H1 (cell line): ENCODE measurements around the gene ZNF536. TPM values are rescaled to one million over a fixed set of nuclear protein-coding genes. Genes with fewer than 3 reads are reported as not detected.

Experiments used
- CTCF ChIA-PET: fragments of 300-600 bp; sonication (Branson Sonifier 250); formaldehyde crosslinking; loops from one replicate; lab custom pipeline; 2021; ENCODE audit not compliant: partially characterized antibody; lab: Charles Lee
- POLR2A ChIA-PET: fragments of 300-600 bp; sonication (Branson Sonifier 250); formaldehyde crosslinking; loops from one replicate; lab custom pipeline; 2021; ENCODE audit warnings: inconsistent platforms; ENCODE audit not compliant: partially characterized antibody; lab: Charles Lee
- DNase-seq, 2 experiments: peaks; one replicate each; pipeline versions ENCODE4 v3.0.0 to v3.0.0-alpha.2; 2010 to 2022; ENCODE audit warnings: low spot score in 2 of 2, low read depth in 1 of 2, mixed read lengths in 1 of 2
- FAIRE-seq: peaks from 2 replicates; lab custom pipeline; 2011; peaks lifted over from hg19 to GRCh38; lab: Jason Lieb, UNC
- H2AFZ ChIP-seq: 2 replicates; pipeline ENCODE4 v1.8.1; 2012; ENCODE audit warnings: low read length, inconsistent platforms
- H2AK5ac ChIP-seq: 2 replicates; pipeline ENCODE4 v1.6.1; 2013; ENCODE audit warnings: low read depth, low read length
- H2BK120ac ChIP-seq: replicated peaks from 2 replicates; pipeline ENCODE3; 2013; ENCODE audit warnings: low read depth, low read length, inconsistent platforms
- H2BK12ac ChIP-seq: 2 replicates; pipeline ENCODE4 v1.6.1; 2013; ENCODE audit warnings: low read depth, low read length
- H2BK15ac ChIP-seq: 2 replicates; pipeline ENCODE4 v1.6.1; 2013; ENCODE audit warnings: low read length
- H2BK20ac ChIP-seq: 2 replicates; pipeline ENCODE4 v1.6.1; 2013; ENCODE audit warnings: low read length
- H2BK5ac ChIP-seq: 2 replicates; pipeline ENCODE4 v1.6.1; 2013; ENCODE audit warnings: low read depth, low read length
- H3K14ac ChIP-seq: 2 replicates; pipeline ENCODE4 v1.6.1; 2013; ENCODE audit warnings: inconsistent platforms; ENCODE audit not compliant: insufficient read length
- H3K18ac ChIP-seq: 2 replicates; pipeline ENCODE4 v1.6.1; 2013; ENCODE audit warnings: low read length; ENCODE audit errors: extremely low read depth
- H3K23ac ChIP-seq: 2 replicates; pipeline ENCODE4 v1.6.1; 2013; ENCODE audit warnings: inconsistent platforms; ENCODE audit not compliant: insufficient read length
- H3K23me2 ChIP-seq: 2 replicates; pipeline ENCODE4 v1.6.1; 2013; ENCODE audit warnings: low read depth, low read length
- H3K27ac ChIP-seq: 2 replicates; pipeline ENCODE4 v1.6.1; 2011; ENCODE audit warnings: low read depth, low read length, inconsistent platforms
- H3K27me3 ChIP-seq, 4 experiments: replicated peaks in 1 of 4; 1 replicate in 1 of 4; 2 replicates in 3 of 4; pipeline versions ENCODE4 v1.6.1 to v1.8.1; 2011 to 2013; ENCODE audit warnings: low read length in 3 of 4, mild to moderate bottlenecking in 3 of 4, inconsistent platforms in 2 of 4, mixed read lengths in 2 of 4, moderate library complexity in 1 of 4; ENCODE audit not compliant: control insufficient read depth in 3 of 4, insufficient read depth in 3 of 4; ENCODE audit errors: extremely low read depth in 1 of 4
- H3K36me3 ChIP-seq, 4 experiments: 2 replicates each; pipeline versions ENCODE4 v1.6.1 to v1.8.1; 2011 to 2013; ENCODE audit warnings: mild to moderate bottlenecking in 4 of 4, low read length in 3 of 4, moderate library complexity in 2 of 4, control low read depth in 1 of 4, inconsistent platforms in 1 of 4; ENCODE audit not compliant: insufficient read depth in 4 of 4, control insufficient read depth in 2 of 4
- H3K4ac ChIP-seq: replicated peaks from 2 replicates; pipeline ENCODE3; 2013; ENCODE audit warnings: low read length, low read depth, mixed read lengths, inconsistent platforms; ENCODE audit not compliant: insufficient read length
- H3K4me1 ChIP-seq, 4 experiments: replicated peaks in 1 of 4; 1 replicate in 1 of 4; 2 replicates in 3 of 4; pipeline versions ENCODE4 v1.6.1 to v1.8.1; 2011 to 2013; ENCODE audit warnings: low read length in 3 of 4, inconsistent platforms in 2 of 4, mixed read lengths in 1 of 4; ENCODE audit not compliant: insufficient read depth in 4 of 4, control insufficient read depth in 3 of 4
- H3K4me2 ChIP-seq, 2 experiments: 2 replicates each; pipeline versions ENCODE4 v1.6.1 to v1.8.1; 2011 to 2013; ENCODE audit warnings: low read depth in 2 of 2, low read length in 2 of 2, control low read depth in 1 of 2, inconsistent platforms in 1 of 2, mild to moderate bottlenecking in 1 of 2; ENCODE audit not compliant: insufficient read depth in 1 of 2
- H3K4me3 ChIP-seq, 4 experiments: fragments of 200-600, 300-600 bp in 1 of 4; sonication (generic), shearing (Covaris generic), sonication (Bioruptor Twin) in 1 of 4; 2 replicates each; pipeline versions ENCODE4 v1.5.1 to v1.8.1; 2011 to 2016; ENCODE audit warnings: low read length in 4 of 4, low read depth in 3 of 4, control low read depth in 2 of 4, inconsistent platforms in 2 of 4, mild to moderate bottlenecking in 2 of 4, mixed read lengths in 1 of 4, moderate library complexity in 1 of 4; ENCODE audit not compliant: insufficient read depth in 2 of 4; ENCODE audit errors: extremely low read depth in 1 of 4
- H3K56ac ChIP-seq: replicated peaks from 2 replicates; pipeline ENCODE3; 2013; ENCODE audit warnings: low read depth, mild to moderate bottlenecking, mixed read lengths, low read length, inconsistent platforms; ENCODE audit not compliant: insufficient read length
- H3K79me1 ChIP-seq: 2 replicates; pipeline ENCODE4 v1.6.1; 2013; ENCODE audit warnings: low read depth, low read length, control low read depth
- H3K79me2 ChIP-seq, 2 experiments: 2 replicates each; pipeline versions ENCODE4 v1.6.1 to v1.8.1; 2012 to 2013; ENCODE audit warnings: low read length in 2 of 2, mild to moderate bottlenecking in 2 of 2, inconsistent platforms in 1 of 2; ENCODE audit not compliant: insufficient read depth in 2 of 2, control insufficient read depth in 1 of 2
- H3K9ac ChIP-seq, 4 experiments: replicated peaks in 1 of 4; 1 replicate in 1 of 4; 2 replicates in 3 of 4; pipeline versions ENCODE4 v1.6.1 to v1.8.1; 2011 to 2013; ENCODE audit warnings: low read depth in 3 of 4, low read length in 3 of 4, control low read depth in 2 of 4, mild to moderate bottlenecking in 2 of 4, moderate library complexity in 2 of 4, inconsistent platforms in 1 of 4; ENCODE audit errors: extremely low read depth in 1 of 4
- H3K9me3 ChIP-seq, 2 experiments: 2 replicates each; pipeline versions ENCODE4 v1.6.1 to v1.8.1; 2012 to 2013; ENCODE audit warnings: mild to moderate bottlenecking in 2 of 2, moderate library complexity in 2 of 2, control low read depth in 1 of 2, inconsistent platforms in 1 of 2, low read depth in 1 of 2, low read length in 1 of 2, mixed read lengths in 1 of 2; ENCODE audit not compliant: insufficient read depth in 2 of 2
- H4K20me1 ChIP-seq, 2 experiments: replicated peaks in 1 of 2; 2 replicates each; pipeline versions ENCODE3 to v1.8.1; 2011 to 2013; ENCODE audit warnings: inconsistent platforms in 2 of 2, low read length in 2 of 2, mild to moderate bottlenecking in 1 of 2; ENCODE audit not compliant: insufficient read depth in 2 of 2, control insufficient read depth in 1 of 2
- H4K5ac ChIP-seq: 2 replicates; pipeline ENCODE4 v1.6.1; 2013; ENCODE audit warnings: low read length, low read depth, mixed read lengths, inconsistent platforms; ENCODE audit not compliant: insufficient read length
- H4K8ac ChIP-seq: 2 replicates; pipeline ENCODE4 v1.8.0; 2013; ENCODE audit warnings: mild to moderate bottlenecking, moderate library complexity, low read length, inconsistent platforms; ENCODE audit not compliant: insufficient read depth; ENCODE audit errors: extremely low read depth
- H4K91ac ChIP-seq: replicated peaks from 2 replicates; pipeline ENCODE3; 2013; ENCODE audit warnings: low read length, mixed read lengths, inconsistent platforms; ENCODE audit not compliant: insufficient read length
- CHD2 ChIP-seq: IDR thresholded peaks from 2 replicates; pipeline ENCODE4 v1.6.1; 2012; ENCODE audit warnings: low read length, improper control_type of control experiment
- HDAC2 ChIP-seq, 2 experiments: fragments of 300-600 bp in 1 of 2; sonication (generic) in 1 of 2; IDR thresholded peaks; 2 replicates each; pipeline ENCODE4 v1.6.1; 2011 to 2012; ENCODE audit warnings: low read depth in 2 of 2, low read length in 2 of 2, mild to moderate bottlenecking in 2 of 2, moderate library complexity in 2 of 2, borderline replicate concordance in 1 of 2, inconsistent platforms in 1 of 2
- WGBS, 2 experiments: shearing (Covaris generic) in 1 of 2; methylation state at CpG; one replicate each; pipeline versions ENCODE4 v1.1.6 to v1.1.7; 2013 to 2015; ENCODE audit warnings: low lambda C conversion rate in 2 of 2, mixed read lengths in 2 of 2, inconsistent platforms in 1 of 2, low coverage in 1 of 2, missing lambda C conversion rate in 1 of 2; ENCODE audit not compliant: insufficient replicate concordance in 2 of 2, insufficient coverage in 1 of 2, insufficient read length in 1 of 2; ENCODE audit errors: extremely low coverage in 1 of 2, missing lambda C conversion rate in 1 of 2; 5-methylcytosine and 5-hydroxymethylcytosine counted together
- polyA plus RNA-seq, 7 experiments: library from polyadenylated mRNA; depleted of rRNA in 3 of 7; stranded (reverse) in 5 of 7; unstranded in 2 of 7; fragments of >200 nt in 5 of 7; fragments of 200-250 nt in 2 of 7; gene quantifications; 1 replicate in 5 of 7; 2 replicates in 1 of 7; 4 replicates in 1 of 7; pipeline versions ENCODE4 v1.2.1 to v1.2.3, GENCODE V29; 2011 to 2013; ENCODE audit warnings: missing spikeins in 2 of 7, mixed read lengths in 2 of 7
- total RNA-seq: library from RNA; stranded (reverse); fragmentation: NEBNext Ultra II Directional; extraction: Animal tissue kit (Norgen Biotek cat#: 25700); gene quantifications from 2 replicates; pipeline ENCODE4 v1.2.1, GENCODE V29; 2021

The ZNF536 gene
- total and polyA plus RNA-seq, 2 of the 8 experiments (the other 6 are each of a cell fraction or from before 2014, with no cell fraction given), result 0.09 to 0.11 TPM

- no peak overlapping the region for H2AFZ ChIP-seq
- FAIRE-seq (no peak), DNase-seq (no peak)
- no peaks in the 10 kb centered on the region for H3K23me2 ChIP-seq
- H2BK12ac ChIP-seq, result no peak overlapping the region
- no peak overlapping the region for H3K14ac ChIP-seq
- no peak overlapping the region for H3K56ac ChIP-seq
- no peak overlapping the region for H3K18ac ChIP-seq
- no peak overlapping the region for H3K9ac ChIP-seq
- ChIA-PET CTCF (no interaction called here), POLR2A (no interaction called here)
- H3K4me2 ChIP-seq, result no peak overlapping the region
- no peak overlapping the region for H4K5ac ChIP-seq
- H3K9me3 ChIP-seq, result peaks cover 0 to 4% of the 10 kb centered on the region in 2 experiments; a peak in 1 of 4 replicates
- H3K36me3 ChIP-seq, result no peaks in the 10 kb centered on the region
- no peaks in the 10 kb centered on the region for H3K27me3 ChIP-seq
- no peaks in the 10 kb centered on the region for H4K20me1 ChIP-seq
- no peak overlapping the region for H2BK120ac ChIP-seq
- H3K4me3 ChIP-seq, result no peak overlapping the region
- TF ChIP-seq HDAC2 (IDR thresholded peaks at IDR 0.05; ENCODE audit: borderline replicate concordance in 1 of 2, low read depth in 2 of 2, low read length in 2 of 2) (no peak), CHD2 (no peak)
- H3K27ac ChIP-seq, result no peak overlapping the region
- H2BK15ac ChIP-seq, result no peak overlapping the region
- no peak overlapping the region for H3K23ac ChIP-seq
- no peak overlapping the region for H2BK5ac ChIP-seq
- H3K79me1 ChIP-seq, result no peaks in the 10 kb centered on the region
- no peak overlapping the region for H4K8ac ChIP-seq
- no peaks in the 10 kb centered on the region for H3K4me1 ChIP-seq
- H2BK20ac ChIP-seq, result no peak overlapping the region
- no peak overlapping the region for H4K91ac ChIP-seq
- no peaks in the 10 kb centered on the region for H3K79me2 ChIP-seq
- H2AK5ac ChIP-seq, result no peak overlapping the region
- no peak overlapping the region for H3K4ac ChIP-seq
- WGBS, 2 experiments, result 95% methylated on average over 6 of the region's 6 CpGs; no CpG with 5 or more reads in 1 of the 2 experiments
These were observed 107.9 kb downstream of the ZNF536 start for GRCh38 chr19:30480097-30480496.
